K562 (cell line): ENCODE results near the gene LTA. TPM values are rescaled to one million over a fixed set of nuclear protein-coding genes. Genes with fewer than 3 reads are reported as not detected.

ENCODE experiments used
- BDP1 ChIP-seq: IDR thresholded peaks from 3 replicates; pipeline ENCODE4 v1.6.1; 2011; ENCODE audit not compliant: insufficient read length, insufficient read depth
- CBX5 ChIP-seq: IDR thresholded peaks from 2 replicates; pipeline ENCODE4 v1.6.1; 2014; ENCODE audit warnings: low read depth, borderline replicate concordance
- CEBPG ChIP-seq, 3 experiments: fragments of 200-800 bp in 1 of 3; sonication (Bioruptor generic) in 1 of 3; sonication (generic) in 1 of 3; formaldehyde crosslinking in 1 of 3; IDR thresholded peaks in 2 of 3; conservative IDR thresholded peaks in 1 of 3; 2 replicates each; pipeline versions ENCODE4 v1.6.1 to v1.8.0; 2016 to 2022; ENCODE audit warnings: missing compliant biosample characterization in 2 of 3, missing genetic modification characterization in 2 of 3, mild to moderate bottlenecking in 1 of 3, missing genetic modification reagents in 1 of 3
- ETV5 ChIP-seq: sonication (generic); formaldehyde crosslinking; IDR thresholded peaks from 2 replicates; pipeline ENCODE4 v1.4.0; 2020; ENCODE audit warnings: low read depth, mild to moderate bottlenecking, missing genetic modification reagents
- GTF2F1 ChIP-seq: IDR thresholded peaks from 2 replicates; pipeline ENCODE4 v1.6.1; 2011; ENCODE audit warnings: low read depth, low read length, improper control_type of control experiment
- HCFC1 ChIP-seq: IDR thresholded peaks from 2 replicates; pipeline ENCODE4 v1.6.1; 2012; ENCODE audit warnings: low read depth, low read length, improper control_type of control experiment
- MAZ ChIP-seq, 2 experiments: fragments of 450-650 bp in 1 of 2; sonication (generic) in 1 of 2; formaldehyde crosslinking; IDR thresholded peaks in 1 of 2; conservative IDR thresholded peaks in 1 of 2; 2 replicates each; pipeline versions ENCODE4 v1.4.0 to v1.5.0; 2020; ENCODE audit warnings: mild to moderate bottlenecking in 1 of 2, missing genetic modification reagents in 1 of 2
- MIER1 ChIP-seq: fragments of 450-650 bp; IDR thresholded peaks from 2 replicates; pipeline ENCODE4 v1.6.1; 2016; ENCODE audit warnings: antibody characterized with exemption, mild to moderate bottlenecking, low read depth
- NFYB ChIP-seq: IDR thresholded peaks from 2 replicates; pipeline ENCODE4 v1.6.1; 2011; ENCODE audit warnings: mild to moderate bottlenecking, moderate library complexity; ENCODE audit not compliant: insufficient read length; ENCODE audit errors: extremely low read depth
- POLR3G ChIP-seq: IDR thresholded peaks from 2 replicates; pipeline ENCODE4 v1.6.1; 2011; ENCODE audit not compliant: insufficient read length, insufficient replicate concordance; ENCODE audit errors: extremely low read depth
- POU5F1 ChIP-seq: fragments of 150-350 bp; IDR thresholded peaks from 2 replicates; pipeline ENCODE4 v1.6.1; 2014; ENCODE audit warnings: borderline replicate concordance, low read length, low read depth, mild to moderate bottlenecking; ENCODE audit not compliant: partially characterized antibody
- PYGO2 ChIP-seq: fragments of 450-650 bp; IDR thresholded peaks from 2 replicates; pipeline ENCODE4 v1.6.1; 2016; ENCODE audit warnings: mild to moderate bottlenecking, missing genetic modification characterization, moderate library complexity, missing compliant biosample characterization
- RNF2 ChIP-seq: sonication (generic); IDR thresholded peaks from 2 replicates; pipeline ENCODE4 v1.6.1; 2016
- SIRT6 ChIP-seq: IDR thresholded peaks from one replicate; pipeline ENCODE4 v1.6.1; 2012; ENCODE audit warnings: low read depth, mild to moderate bottlenecking, control low read depth, inconsistent platforms, low read length, moderate library complexity
- SNRNP70 ChIP-seq: fragments of 200-400 bp; formaldehyde crosslinking; optimal IDR thresholded peaks from 2 replicates; pipeline ENCODE3; 2017; ENCODE audit warnings: low read depth, low read length
- ZNF224 ChIP-seq: sonication (generic); formaldehyde crosslinking; IDR thresholded peaks from 2 replicates; pipeline ENCODE4 v1.8.0; 2022; ENCODE audit warnings: mild to moderate bottlenecking, missing genetic modification reagents
- ZNF24 ChIP-seq: fragments of 450-650 bp; IDR thresholded peaks from 2 replicates; pipeline ENCODE4 v1.6.1; 2016
- ZNF253 ChIP-seq: fragments of 250-450 bp; sonication (Bioruptor Pico); conservative IDR thresholded peaks from 2 replicates; pipeline ENCODE4 v1.6.1; 2021; ENCODE audit warnings: mild to moderate bottlenecking
- polyA plus RNA-seq, 8 experiments: library from polyadenylated mRNA; depleted of rRNA in 4 of 8; stranded (reverse) in 5 of 8; unstranded in 3 of 8; fragments of >200 nt; fragmentation: Nextera tagmentation in 2 of 8; fragmentation: Illumina TruSeq in 1 of 8; extraction: Ambion mirVana in 2 of 8; extraction: Trizol in 1 of 8; gene quantifications; 2 replicates each; pipeline versions ENCODE4 v1.2.1 to v1.2.3, GENCODE V29; 2011 to 2014; ENCODE audit warnings: inconsistent platforms in 1 of 8, missing spikeins in 1 of 8
- total RNA-seq, 7 experiments: library from RNA; depleted of rRNA in 6 of 7; stranded (reverse); fragments of >200 nt in 6 of 7; fragmentation: Illumina TruSeq in 2 of 7; extraction: Trizol in 2 of 7; gene quantifications; 2 replicates each; pipeline versions ENCODE4 v1.2.1 to v1.2.3, GENCODE V29; 2011 to 2021; ENCODE audit warnings: low replicate concordance in 1 of 7
- TF ChIP-seq, protein P1 (sequence below): fragments of 450-650 bp; IDR thresholded peaks from 2 replicates; pipeline ENCODE4 v1.6.1; 2016; ENCODE audit warnings: low read depth
- TF ChIP-seq, protein P2 (sequence below): fragments of 450-650 bp; formaldehyde crosslinking; IDR thresholded peaks from 2 replicates; pipeline ENCODE4 v1.4.0; 2022; ENCODE audit warnings: missing genetic modification characterization

Gene LTA
- total and polyA plus RNA-seq, 9 of the 15 experiments (the other 6 are each of a cell fraction or from before 2014, with no cell fraction given): 0.80 TPM; not detected in 8

- TF ChIP-seq, protein P1, sequence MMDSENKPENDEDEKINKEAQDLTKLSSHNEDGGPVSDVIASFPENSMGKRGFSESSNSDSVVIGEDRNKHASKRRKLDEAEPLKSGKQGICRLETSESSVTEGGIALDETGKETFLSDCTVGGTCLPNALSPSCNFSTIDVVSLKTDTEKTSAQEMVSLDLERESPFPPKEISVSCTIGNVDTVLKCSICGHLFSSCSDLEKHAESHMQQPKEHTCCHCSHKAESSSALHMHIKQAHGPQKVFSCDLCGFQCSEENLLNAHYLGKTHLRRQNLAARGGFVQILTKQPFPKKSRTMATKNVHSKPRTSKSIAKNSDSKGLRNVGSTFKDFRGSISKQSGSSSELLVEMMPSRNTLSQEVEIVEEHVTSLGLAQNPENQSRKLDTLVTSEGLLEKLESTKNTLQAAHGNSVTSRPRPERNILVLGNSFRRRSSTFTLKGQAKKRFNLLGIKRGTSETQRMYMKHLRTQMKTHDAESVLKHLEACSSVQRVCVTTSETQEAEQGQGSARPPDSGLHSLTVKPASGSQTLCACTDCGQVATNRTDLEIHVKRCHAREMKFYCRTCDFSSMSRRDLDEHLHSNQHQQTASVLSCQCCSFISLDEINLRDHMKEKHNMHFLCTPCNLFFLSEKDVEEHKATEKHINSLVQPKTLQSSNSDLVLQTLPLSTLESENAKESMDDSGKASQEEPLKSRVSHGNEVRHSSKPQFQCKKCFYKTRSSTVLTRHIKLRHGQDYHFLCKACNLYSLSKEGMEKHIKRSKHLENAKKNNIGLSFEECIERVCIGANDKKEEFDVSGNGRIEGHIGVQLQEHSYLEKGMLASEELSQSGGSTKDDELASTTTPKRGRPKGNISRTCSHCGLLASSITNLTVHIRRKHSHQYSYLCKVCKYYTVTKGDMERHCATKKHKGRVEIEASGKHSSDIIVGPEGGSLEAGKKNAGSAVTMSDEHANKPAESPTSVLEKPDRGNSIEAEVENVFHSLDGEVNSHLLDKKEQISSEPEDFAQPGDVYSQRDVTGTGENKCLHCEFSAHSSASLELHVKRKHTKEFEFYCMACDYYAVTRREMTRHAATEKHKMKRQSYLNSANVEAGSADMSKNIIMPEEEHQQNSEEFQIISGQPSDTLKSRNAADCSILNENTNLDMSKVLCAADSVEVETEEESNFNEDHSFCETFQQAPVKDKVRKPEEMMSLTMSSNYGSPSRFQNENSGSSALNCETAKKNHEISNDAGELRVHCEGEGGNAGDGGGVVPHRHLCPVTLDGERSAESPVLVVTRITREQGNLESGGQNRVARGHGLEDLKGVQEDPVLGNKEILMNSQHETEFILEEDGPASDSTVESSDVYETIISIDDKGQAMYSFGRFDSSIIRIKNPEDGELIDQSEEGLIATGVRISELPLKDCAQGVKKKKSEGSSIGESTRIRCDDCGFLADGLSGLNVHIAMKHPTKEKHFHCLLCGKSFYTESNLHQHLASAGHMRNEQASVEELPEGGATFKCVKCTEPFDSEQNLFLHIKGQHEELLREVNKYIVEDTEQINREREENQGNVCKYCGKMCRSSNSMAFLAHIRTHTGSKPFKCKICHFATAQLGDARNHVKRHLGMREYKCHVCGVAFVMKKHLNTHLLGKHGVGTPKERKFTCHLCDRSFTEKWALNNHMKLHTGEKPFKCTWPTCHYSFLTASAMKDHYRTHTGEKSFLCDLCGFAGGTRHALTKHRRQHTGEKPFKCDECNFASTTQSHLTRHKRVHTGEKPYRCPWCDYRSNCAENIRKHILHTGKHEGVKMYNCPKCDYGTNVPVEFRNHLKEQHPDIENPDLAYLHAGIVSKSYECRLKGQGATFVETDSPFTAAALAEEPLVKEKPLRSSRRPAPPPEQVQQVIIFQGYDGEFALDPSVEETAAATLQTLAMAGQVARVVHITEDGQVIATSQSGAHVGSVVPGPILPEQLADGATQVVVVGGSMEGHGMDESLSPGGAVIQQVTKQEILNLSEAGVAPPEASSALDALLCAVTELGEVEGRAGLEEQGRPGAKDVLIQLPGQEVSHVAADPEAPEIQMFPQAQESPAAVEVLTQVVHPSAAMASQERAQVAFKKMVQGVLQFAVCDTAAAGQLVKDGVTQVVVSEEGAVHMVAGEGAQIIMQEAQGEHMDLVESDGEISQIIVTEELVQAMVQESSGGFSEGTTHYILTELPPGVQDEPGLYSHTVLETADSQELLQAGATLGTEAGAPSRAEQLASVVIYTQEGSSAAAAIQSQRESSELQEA: no peak
- TF ChIP-seq BDP1 (no peak), NFYB (peak; percentile 90), SIRT6 (no peak), GTF2F1 (no peak; the same call in 1 of the 2 replicates), HCFC1 (peak; percentile 77), ZNF24 (no peak), CEBPG (CRISPR knock-in tag; IDR thresholded peaks at IDR 0.05) (peak; percentile 69), CEBPG (tag; conservative IDR thresholded peaks at IDR 0.05 in 1 of 2, IDR thresholded peaks at IDR 0.05 in 1 of 2) (peak; percentile 95 to 98), POU5F1 (no peak), SNRNP70 (no peak), POLR3G (no peak), ZNF253 (CRISPR knock-in tag) (no peak), MAZ (CRISPR knock-in tag; conservative IDR thresholded peaks at IDR 0.05 in 1 of 2, IDR thresholded peaks at IDR 0.05 in 1 of 2) (no peak; a peak in 2 of 4 replicates), PYGO2 (tag) (no peak), CBX5 (no peak), RNF2 (peak; percentile 69), ZNF224 (CRISPR knock-in tag) (no peak), MIER1 (no peak), ETV5 (CRISPR knock-in tag) (peak; percentile 51; the same call in 1 of the 2 replicates)
- TF ChIP-seq, protein P2, sequence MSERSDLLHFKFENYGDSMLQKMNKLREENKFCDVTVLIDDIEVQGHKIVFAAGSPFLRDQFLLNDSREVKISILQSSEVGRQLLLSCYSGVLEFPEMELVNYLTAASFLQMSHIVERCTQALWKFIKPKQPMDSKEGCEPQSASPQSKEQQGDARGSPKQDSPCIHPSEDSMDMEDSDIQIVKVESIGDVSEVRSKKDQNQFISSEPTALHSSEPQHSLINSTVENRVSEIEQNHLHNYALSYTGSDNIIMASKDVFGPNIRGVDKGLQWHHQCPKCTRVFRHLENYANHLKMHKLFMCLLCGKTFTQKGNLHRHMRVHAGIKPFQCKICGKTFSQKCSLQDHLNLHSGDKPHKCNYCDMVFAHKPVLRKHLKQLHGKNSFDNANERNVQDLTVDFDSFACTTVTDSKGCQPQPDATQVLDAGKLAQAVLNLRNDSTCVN (CRISPR knock-in tag): peak; percentile 86
Measured at GRCh38 chr6:31619805-31620585, 47.9 kb downstream of the LTA start (continued).
